GM19193 (cell line): Measurements from ENCODE around the gene ADH1B.

Experiments
- POLR2A ChIP-seq: IDR thresholded peaks from 4 replicates; pipeline ENCODE4 v1.6.1; 2011; ENCODE audit not compliant: insufficient read depth, insufficient read length; ENCODE audit errors: extremely low read depth

Gene ADH1B

GRCh38 chr4:99281261-99281660, 39.9 kb downstream of the ADH1B start:
- TF ChIP-seq POLR2A = no peak

- TF ChIP-seq POLR2A = no peak
Observed at GRCh38 chr4:99276417-99276816, 44.8 kb downstream of the ADH1B start.

- TF ChIP-seq POLR2A = no peak
Observed at GRCh38 chr4:99275885-99276284, 45.3 kb downstream of the ADH1B start.

- TF ChIP-seq POLR2A = no peak
Observed at GRCh38 chr4:99275050-99275449, 46.2 kb downstream of the ADH1B start.

- no peak for TF ChIP-seq POLR2A
Observed at GRCh38 chr4:99273704-99274103, 47.5 kb downstream of the ADH1B start.

GRCh38 chr4:99264927-99265326, 56.3 kb downstream of the ADH1B start:
- no peak for TF ChIP-seq POLR2A
